IPS-20b (cell line): Measurements from ENCODE around the gene ZNF367.

Source experiments
- H3K27ac ChIP-seq: one replicate; pipeline ENCODE4 v1.5.1; 2013; ENCODE audit warnings: low read length
- H3K27me3 ChIP-seq: 2 replicates; pipeline ENCODE4 v1.6.1; 2013; ENCODE audit warnings: mild to moderate bottlenecking, low read length, inconsistent platforms; ENCODE audit not compliant: insufficient read depth
- H3K36me3 ChIP-seq: 2 replicates; pipeline ENCODE4 v1.6.1; 2013; ENCODE audit warnings: low read depth, mild to moderate bottlenecking, inconsistent platforms, low read length, moderate library complexity; ENCODE audit not compliant: insufficient read depth
- H3K4me1 ChIP-seq: 2 replicates; pipeline ENCODE4 v1.6.1; 2013; ENCODE audit warnings: mild to moderate bottlenecking, control low read depth, inconsistent platforms, low read length, moderate library complexity; ENCODE audit not compliant: insufficient read depth
- H3K4me3 ChIP-seq: 2 replicates; pipeline ENCODE4 v1.5.1; 2013; ENCODE audit warnings: mild to moderate bottlenecking, low read length, inconsistent platforms
- H3K9ac ChIP-seq: 2 replicates; pipeline ENCODE4 v1.6.1; 2013; ENCODE audit warnings: low read depth, mild to moderate bottlenecking, inconsistent platforms, low read length, moderate library complexity
- H3K9me3 ChIP-seq: 2 replicates; pipeline ENCODE4 v1.6.1; 2013; ENCODE audit warnings: mild to moderate bottlenecking, low read depth, low read length, inconsistent platforms; ENCODE audit not compliant: insufficient read depth

The ZNF367 gene

GRCh38 chr9:96418083-96418919 is at the start of gene ZNF367:
ZNF367 (minus strand) TSS chr9:96418370; CDS start chr9:96418032, 338 bp downstream.
- H3K27me3 ChIP-seq: no peaks in the 10 kb centered on the region
- H3K9ac ChIP-seq: peak within 1 kb of the TSS; percentile 95
- H3K27ac ChIP-seq: peak within 1 kb of the TSS; percentile 67
- no peaks in the 10 kb centered on the region for H3K36me3 ChIP-seq
- H3K9me3 ChIP-seq: no peaks in the 10 kb centered on the region
- H3K4me1 ChIP-seq: peaks cover 14% of the 10 kb centered on the region
- H3K4me3 ChIP-seq: peak within 1 kb of the TSS; percentile 91

- H3K27me3 ChIP-seq: no peaks in the 10 kb centered on the region
These were observed 49.6 kb upstream of the ZNF367 start for GRCh38 chr9:96467784-96468183.

GRCh38 chr9:96464426-96464825 is 46.3 kb upstream of the ZNF367 start:
- Histone ChIP-seq H3K4me3 (no peak overlapping the region), H3K9ac (no peak overlapping the region), H3K27me3 (no peaks in the 10 kb centered on the region), H3K9me3 (no peaks in the 10 kb centered on the region), H3K27ac (no peak overlapping the region), H3K4me1 (peaks cover 26% of the 10 kb centered on the region), H3K36me3 (peaks cover 20% of the 10 kb centered on the region; the same call in 1 of the 2 replicates)

More at GRCh38 chr9:96467784-96468183, 49.6 kb upstream of the ZNF367 start:
- H3K4me3 ChIP-seq: no peak overlapping the region
- no peaks in the 10 kb centered on the region for H3K9me3 ChIP-seq
- H3K36me3 ChIP-seq: peaks cover 46% of the 10 kb centered on the region; the same call in 1 of the 2 replicates
- H3K27ac ChIP-seq: no peak overlapping the region
- peaks cover 4% of the 10 kb centered on the region for H3K4me1 ChIP-seq
- no peak overlapping the region for H3K9ac ChIP-seq

- peaks cover 29% of the 10 kb centered on the region for H3K4me1 ChIP-seq
- H3K27ac ChIP-seq: no peak overlapping the region
- H3K4me3 ChIP-seq: no peak overlapping the region
- no peaks in the 10 kb centered on the region for H3K27me3 ChIP-seq
- H3K9ac ChIP-seq: 0 out of 2 replicates have a peak overlapping the region, but pooled peaks have one; percentile 15
- H3K36me3 ChIP-seq: peaks cover 18% of the 10 kb centered on the region; the same call in 1 of the 2 replicates
- no peaks in the 10 kb centered on the region for H3K9me3 ChIP-seq
These were observed 44.4 kb upstream of the ZNF367 start for GRCh38 chr9:96462541-96462940.

DNA sequence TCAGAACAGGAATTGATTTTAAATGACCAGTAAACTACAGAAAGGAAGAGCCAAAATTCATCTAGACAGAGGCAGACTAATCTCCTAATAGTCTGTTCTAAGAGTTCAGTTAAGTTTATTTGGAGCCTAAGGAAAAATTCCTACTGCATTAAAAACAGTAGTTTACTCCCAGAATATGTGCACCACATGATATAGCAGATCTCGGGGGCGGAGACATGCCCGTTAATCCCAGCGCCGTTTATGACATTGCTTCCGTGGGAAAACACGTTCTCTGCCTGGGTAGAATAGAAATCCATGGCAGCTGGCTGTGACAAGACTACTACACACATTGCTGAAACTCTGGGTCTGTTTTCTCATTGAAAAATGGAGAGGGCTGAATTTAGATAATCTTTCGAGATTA is 43.2 kb upstream of the ZNF367 start:
- Histone ChIP-seq H3K36me3 (peaks cover 16% of the 10 kb centered on the region; the same call in 1 of the 2 replicates), H3K27ac (no peak overlapping the region), H3K9me3 (no peaks in the 10 kb centered on the region), H3K4me3 (no peak overlapping the region), H3K4me1 (peaks cover 29% of the 10 kb centered on the region), H3K27me3 (no peaks in the 10 kb centered on the region), H3K9ac (no peak overlapping the region)

DNA sequence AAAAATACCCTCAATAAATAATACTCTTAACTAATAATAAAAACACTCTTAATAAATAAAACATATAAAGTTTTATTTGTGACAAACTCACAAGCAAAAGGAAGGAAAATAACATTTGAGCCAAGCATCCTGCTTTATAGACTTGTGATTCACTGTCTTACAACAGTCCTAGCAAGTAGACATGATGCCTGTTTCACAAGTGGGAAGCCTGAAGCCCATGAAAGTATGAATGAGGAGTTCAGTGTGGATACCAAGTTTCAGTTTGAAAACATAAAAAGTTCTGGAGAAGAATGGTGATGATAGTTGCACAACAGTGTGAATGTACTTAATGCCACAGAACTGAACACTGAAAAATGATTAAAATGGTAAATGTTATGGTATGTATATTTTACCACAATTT is 42.7 kb upstream of the ZNF367 start:
- H3K4me3 ChIP-seq: no peak overlapping the region

GRCh38 chr9:96460470-96460869 is 42.3 kb upstream of the ZNF367 start:
- Histone ChIP-seq H3K27me3 (no peaks in the 10 kb centered on the region), H3K4me1 (peaks cover 29% of the 10 kb centered on the region), H3K27ac (no peak overlapping the region), H3K9ac (no peak overlapping the region; the same call in 1 of the 2 replicates), H3K4me3 (no peak overlapping the region), H3K9me3 (no peaks in the 10 kb centered on the region), H3K36me3 (peaks cover 8% of the 10 kb centered on the region; the same call in 1 of the 2 replicates)

More for the DNA sequence above, 42.7 kb upstream of the ZNF367 start:
- no peak overlapping the region; the same call in 1 of the 2 replicates for H3K9ac ChIP-seq
- H3K36me3 ChIP-seq: peaks cover 12% of the 10 kb centered on the region; the same call in 1 of the 2 replicates
- H3K9me3 ChIP-seq: no peaks in the 10 kb centered on the region
- no peaks in the 10 kb centered on the region for H3K27me3 ChIP-seq
- H3K4me1 ChIP-seq: peaks cover 29% of the 10 kb centered on the region
- no peak overlapping the region for H3K27ac ChIP-seq

- no peak overlapping the region; the same call in 1 of the 2 replicates for H3K9ac ChIP-seq
- H3K27ac ChIP-seq: no peak overlapping the region
- peaks cover 27% of the 10 kb centered on the region for H3K4me1 ChIP-seq
- 0 out of 2 replicates have a peak, but pooled peaks cover 6% of the 10 kb centered on the region for H3K36me3 ChIP-seq
- H3K9me3 ChIP-seq: no peaks in the 10 kb centered on the region
- no peak overlapping the region for H3K4me3 ChIP-seq
- no peaks in the 10 kb centered on the region for H3K27me3 ChIP-seq
These were observed 41.3 kb upstream of the ZNF367 start for GRCh38 chr9:96459268-96460007.

DNA sequence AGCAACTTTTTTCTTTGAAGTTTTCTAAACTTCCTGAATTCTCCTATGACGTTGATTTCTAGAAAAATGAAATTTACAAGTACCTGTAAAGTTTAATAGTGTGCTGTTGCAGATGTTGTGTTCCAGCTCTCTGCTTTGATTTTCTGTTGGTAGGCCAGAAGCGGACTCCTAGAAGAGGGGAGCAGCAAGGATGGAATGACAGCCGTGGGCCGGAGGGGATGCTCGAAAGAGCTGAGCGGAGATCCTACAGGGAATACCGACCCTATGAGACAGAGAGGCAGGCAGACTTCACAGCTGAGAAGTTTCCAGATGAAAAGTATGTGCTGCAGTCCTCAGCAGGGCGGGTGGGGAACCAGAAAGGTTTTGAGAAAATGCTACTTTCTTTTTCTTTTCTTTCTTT is 40.1 kb upstream of the ZNF367 start:
- Histone ChIP-seq H3K9me3 (no peaks in the 10 kb centered on the region), H3K4me3 (no peak overlapping the region), H3K9ac (no peak overlapping the region)

GRCh38 chr9:96457266-96457665 is 39.1 kb upstream of the ZNF367 start:
- Histone ChIP-seq H3K4me1 (peaks cover 22% of the 10 kb centered on the region), H3K9me3 (no peaks in the 10 kb centered on the region), H3K27me3 (0 out of 2 replicates have a peak, but pooled peaks cover under 1% of the 10 kb centered on the region), H3K36me3 (0 out of 2 replicates have a peak, but pooled peaks cover 6% of the 10 kb centered on the region), H3K27ac (no peak overlapping the region), H3K4me3 (no peak overlapping the region), H3K9ac (no peak overlapping the region)

More for the DNA sequence above, 40.1 kb upstream of the ZNF367 start:
- Histone ChIP-seq H3K27ac (no peak overlapping the region), H3K36me3 (0 out of 2 replicates have a peak, but pooled peaks cover 6% of the 10 kb centered on the region), H3K4me1 (peaks cover 26% of the 10 kb centered on the region), H3K27me3 (no peaks in the 10 kb centered on the region)

- Histone ChIP-seq H3K9ac (no peak overlapping the region), H3K27ac (no peak overlapping the region), H3K27me3 (peaks cover 26% of the 10 kb centered on the region), H3K9me3 (no peaks in the 10 kb centered on the region), H3K4me1 (peaks cover 6% of the 10 kb centered on the region; the same call in 1 of the 2 replicates), H3K4me3 (no peak overlapping the region), H3K36me3 (no peaks in the 10 kb centered on the region)
These were observed 35.5 kb upstream of the ZNF367 start for GRCh38 chr9:96453625-96454024.
